OCI-LY7 (cell line): ENCODE measurements around the gene MSANTD7. TPM values are rescaled to one million over a fixed set of nuclear protein-coding genes. Genes with fewer than 3 reads are reported as not detected.

ENCODE experiments used
- BruUV-seq: library from RNA; stranded (reverse); fragments of 400-500 nt; replicated peaks from 2 replicates; lab custom pipeline; 2021; lab: Mats Ljungman, UMichigan
- CTCF ChIA-PET: fragments of 300-600 bp; sonication (Branson Sonifier 250); formaldehyde crosslinking; loops from one replicate; lab custom pipeline; 2022; ENCODE audit warnings: antibody characterized with exemption; ENCODE audit not compliant: unreplicated experiment; lab: Charles Lee
- POLR2A ChIA-PET: fragments of 300-600 bp; sonication (Branson Sonifier 250); formaldehyde crosslinking; loops from one replicate; lab custom pipeline; 2022; ENCODE audit warnings: antibody characterized with exemption; lab: Charles Lee
- DNase-seq: peaks from one replicate; pipeline ENCODE4 v3.0.0-alpha.2; 2015; ENCODE audit warnings: low spot score
- H2AFZ ChIP-seq: fragments of 200-600 bp; sonication (generic), shearing (Covaris generic); 2 replicates; pipeline ENCODE4 v1.6.1; 2014; ENCODE audit warnings: mild to moderate bottlenecking, antibody characterized with exemption, low read length, moderate library complexity
- H3K27ac ChIP-seq: fragments of 200-600 bp; sonication (generic); 2 replicates; pipeline ENCODE4 v1.5.1; 2014; ENCODE audit warnings: mixed run types, low read depth, mild to moderate bottlenecking, moderate library complexity, low read length, inconsistent platforms; ENCODE audit not compliant: poor library complexity, severe bottlenecking
- H3K36me3 ChIP-seq: fragments of 200-600 bp; sonication (generic); 2 replicates; pipeline ENCODE4 v1.6.1; 2014; ENCODE audit warnings: mild to moderate bottlenecking, antibody characterized with exemption, low read length, moderate library complexity, mixed read lengths; ENCODE audit not compliant: insufficient read depth
- H3K4me1 ChIP-seq: fragments of 200-600 bp; sonication (generic); 2 replicates; pipeline ENCODE4 v1.5.1; 2014; ENCODE audit warnings: mild to moderate bottlenecking, low read length; ENCODE audit not compliant: insufficient read depth, poor library complexity, severe bottlenecking
- H3K4me2 ChIP-seq: fragments of 200-600 bp; sonication (generic); 2 replicates; pipeline ENCODE4 v1.6.1; 2014; ENCODE audit warnings: mild to moderate bottlenecking, low read length
- H3K4me3 ChIP-seq: fragments of 200-600 bp; sonication (generic); 2 replicates; pipeline ENCODE4 v1.5.1; 2014; ENCODE audit warnings: mild to moderate bottlenecking, low read depth, low read length; ENCODE audit not compliant: poor library complexity, severe bottlenecking
- H3K79me2 ChIP-seq: fragments of 200-600 bp; sonication (generic); 2 replicates; pipeline ENCODE4 v1.6.1; 2016; ENCODE audit warnings: low read depth, mild to moderate bottlenecking, low read length, moderate library complexity, mixed read lengths; ENCODE audit not compliant: insufficient read depth
- H3K9me2 ChIP-seq: fragments of 200-600 bp; sonication (generic); 2 replicates; pipeline ENCODE4 v1.6.1; 2016; ENCODE audit warnings: mild to moderate bottlenecking, low read length, mixed read lengths; ENCODE audit not compliant: insufficient read depth
- H3K9me3 ChIP-seq: fragments of 200-600 bp; sonication (generic); 2 replicates; pipeline ENCODE4 v1.6.1; 2014; ENCODE audit warnings: mild to moderate bottlenecking, mixed run types, low read length, mixed read lengths
- H4K20me1 ChIP-seq: fragments of 200-600 bp; sonication (generic); 2 replicates; pipeline ENCODE4 v1.6.1; 2014; ENCODE audit warnings: mild to moderate bottlenecking, antibody characterized with exemption, low read length, moderate library complexity, mixed read lengths; ENCODE audit not compliant: insufficient read depth
- EZH2phosphoT487 ChIP-seq: fragments of 200-600 bp; sonication (generic); IDR thresholded peaks from 2 replicates; pipeline ENCODE4 v1.6.1; 2018; ENCODE audit warnings: low read depth, borderline replicate concordance, mild to moderate bottlenecking, mixed run types, antibody characterized with exemption, low read length, moderate library complexity, mixed read lengths
- intact Hi-C: fragments of 100-400 bp; cut with micrococcal nuclease; formaldehyde crosslinking; loops from one replicate; pipeline ENCODE4 v1.10.0; 2022; ENCODE audit not compliant: unreplicated experiment
- total RNA-seq, 2 experiments: library from RNA; depleted of rRNA in 1 of 2; stranded (reverse); fragments of >200 nt in 1 of 2; shearing (Covaris generic) in 1 of 2; gene quantifications; 2 replicates each; pipeline ENCODE4 v1.2.3, GENCODE V29; 2014 to 2022
- TF ChIP-seq, protein P1 (sequence below): fragments of 200-600 bp; sonication (generic); conservative IDR thresholded peaks from 2 replicates; pipeline ENCODE4 v1.5.1; 2014; ENCODE audit warnings: mild to moderate bottlenecking, antibody characterized with exemption, low read length, moderate library complexity, mixed read lengths

Gene MSANTD7
- total RNA-seq, 2 experiments from 2014 or later = 26.5 to 29.5 TPM

DNA sequence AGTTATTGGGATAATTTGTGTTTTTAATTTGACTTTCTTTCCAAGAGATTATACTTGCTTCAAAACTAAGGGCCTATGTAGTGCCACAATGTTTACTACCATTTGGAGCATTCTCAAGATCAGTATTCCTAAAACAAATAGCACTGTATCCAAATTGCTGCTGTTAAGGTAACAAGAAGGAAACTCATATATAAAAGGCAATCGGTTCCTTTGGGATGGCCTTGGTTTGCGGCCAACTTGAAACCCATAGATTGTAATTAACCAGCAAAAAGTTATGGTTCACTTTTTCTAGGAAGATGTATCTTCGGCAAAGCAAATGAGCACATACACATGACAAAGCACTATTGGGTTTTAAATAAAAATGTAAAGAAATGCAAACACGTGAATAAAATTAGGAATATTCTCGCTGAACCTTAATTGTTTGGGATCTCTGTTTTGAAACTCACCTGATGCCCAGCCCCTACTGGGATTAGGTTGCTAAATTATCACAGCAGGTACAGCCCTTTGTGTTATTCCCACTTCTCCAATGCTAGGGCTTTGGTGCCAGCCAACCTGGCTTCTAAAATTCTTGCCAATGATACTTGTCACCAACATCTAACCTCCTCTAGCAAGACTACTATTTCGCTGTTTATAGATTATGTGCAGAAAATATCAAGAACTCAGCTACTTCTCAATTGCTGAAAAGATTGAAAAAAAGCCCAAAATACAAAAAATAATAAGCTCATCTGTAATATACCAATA is 16.3 kb upstream of the MSANTD7 start:
- no peak for DNase-seq
- POLR2A ChIA-PET = interaction anchor here (1.9 to 2.0 kb wide), 2 partner anchors 16 to 70 kb away, joined by 4 to 6 read pairs; partner anchors contain the start of genes CDNF, HSPA14 and MSANTD7
- Histone ChIP-seq H3K4me1 (peaks cover 28% of the 10 kb centered on the region), H3K9me2 (no peaks in the 10 kb centered on the region), H3K27ac (no peak overlapping the region), H3K9me3 (no peaks in the 10 kb centered on the region), H3K4me3 (no peak overlapping the region), H3K36me3 (no peaks in the 10 kb centered on the region), H2AFZ (no peak overlapping the region; the same call in 1 of the 2 replicates), H3K4me2 (no peak overlapping the region), H4K20me1 (no peaks in the 10 kb centered on the region), H3K79me2 (no peaks in the 10 kb centered on the region)
- intact Hi-C loops = loop anchor here (2.0 kb wide), 3 partner anchors 163 to 285 kb away; no protein-coding TSS in a partner anchor
- BruUV-seq = no TSS peak
- CTCF ChIA-PET = no interaction called here
- TF ChIP-seq EZH2phosphoT487 = no peak
- TF ChIP-seq, protein P1, sequence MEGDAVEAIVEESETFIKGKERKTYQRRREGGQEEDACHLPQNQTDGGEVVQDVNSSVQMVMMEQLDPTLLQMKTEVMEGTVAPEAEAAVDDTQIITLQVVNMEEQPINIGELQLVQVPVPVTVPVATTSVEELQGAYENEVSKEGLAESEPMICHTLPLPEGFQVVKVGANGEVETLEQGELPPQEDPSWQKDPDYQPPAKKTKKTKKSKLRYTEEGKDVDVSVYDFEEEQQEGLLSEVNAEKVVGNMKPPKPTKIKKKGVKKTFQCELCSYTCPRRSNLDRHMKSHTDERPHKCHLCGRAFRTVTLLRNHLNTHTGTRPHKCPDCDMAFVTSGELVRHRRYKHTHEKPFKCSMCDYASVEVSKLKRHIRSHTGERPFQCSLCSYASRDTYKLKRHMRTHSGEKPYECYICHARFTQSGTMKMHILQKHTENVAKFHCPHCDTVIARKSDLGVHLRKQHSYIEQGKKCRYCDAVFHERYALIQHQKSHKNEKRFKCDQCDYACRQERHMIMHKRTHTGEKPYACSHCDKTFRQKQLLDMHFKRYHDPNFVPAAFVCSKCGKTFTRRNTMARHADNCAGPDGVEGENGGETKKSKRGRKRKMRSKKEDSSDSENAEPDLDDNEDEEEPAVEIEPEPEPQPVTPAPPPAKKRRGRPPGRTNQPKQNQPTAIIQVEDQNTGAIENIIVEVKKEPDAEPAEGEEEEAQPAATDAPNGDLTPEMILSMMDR = no peak

DNA sequence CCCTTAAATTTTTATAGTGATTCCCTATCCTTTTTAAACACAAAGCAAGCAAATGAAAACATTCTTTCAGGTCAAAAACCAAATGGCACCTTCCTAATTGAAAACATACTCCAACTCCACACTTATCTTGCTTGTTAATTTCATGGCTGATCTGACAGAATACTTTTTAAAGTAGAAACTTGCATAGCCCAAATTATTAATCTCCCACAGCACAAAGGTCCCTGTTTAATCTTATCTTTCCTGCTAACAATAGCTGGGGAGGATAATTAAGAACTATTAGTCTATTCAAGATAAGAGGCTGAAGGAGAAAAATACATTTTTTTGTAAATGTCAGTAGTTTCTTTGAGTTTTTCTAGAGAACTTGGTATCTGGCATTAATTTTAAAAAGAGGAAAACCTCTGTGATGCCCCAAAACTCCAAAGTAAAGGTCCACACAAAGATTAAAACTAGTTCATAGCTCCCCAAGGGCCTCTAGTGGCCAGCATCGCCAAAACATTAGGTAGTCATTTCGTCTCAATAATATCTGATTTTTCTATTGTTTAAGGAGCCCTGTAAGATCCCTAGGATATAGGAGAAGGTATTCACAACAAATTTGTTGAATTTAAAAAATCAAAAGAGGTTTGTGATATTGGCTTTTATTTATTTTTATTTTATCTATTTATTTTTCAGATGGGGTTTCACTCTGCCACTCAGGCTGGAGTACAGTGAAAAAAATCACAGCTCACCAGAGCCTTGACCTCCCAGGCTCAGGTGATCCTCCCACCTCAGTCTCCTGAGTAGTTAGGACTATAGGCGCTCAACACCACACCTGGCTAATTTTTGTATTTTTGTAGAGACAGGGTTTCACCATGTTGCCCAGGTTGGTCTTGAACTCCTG is 15.0 kb upstream of the MSANTD7 start:
- intact Hi-C loops = loop anchor here (1.0 to 2.0 kb wide), 4 partner anchors 164 to 324 kb away; no protein-coding TSS in a partner anchor

More for the DNA sequence above, 15.0 kb upstream of the MSANTD7 start:
- BruUV-seq = no TSS peak
- Histone ChIP-seq H3K79me2 (no peaks in the 10 kb centered on the region), H3K27ac (no peak overlapping the region), H3K36me3 (no peaks in the 10 kb centered on the region), H3K4me3 (no peak overlapping the region), H4K20me1 (no peaks in the 10 kb centered on the region), H3K9me2 (no peaks in the 10 kb centered on the region), H3K9me3 (no peaks in the 10 kb centered on the region), H3K4me1 (peaks cover 28% of the 10 kb centered on the region), H2AFZ (peak overlapping the region; percentile 4; the same call in 1 of the 2 replicates), H3K4me2 (peak overlapping the region; percentile 7; the same call in 1 of the 2 replicates)
- DNase-seq = peak; percentile 80
- TF ChIP-seq EZH2phosphoT487 = no peak
- TF ChIP-seq, protein P1 = peak; percentile 99
- ChIA-PET CTCF (interaction anchor here (0.5 to 1.2 kb wide), 5 partner anchors 9 to 285 kb away, joined by 3 to 4 read pairs (median 3); partner anchors contain the start of genes CDNF, HSPA14 and MSANTD7), POLR2A (interaction anchor here (0.6 to 2.0 kb wide), 9 partner anchors 9 to 325 kb away, joined by 3 to 6 read pairs (median 3); partner anchors contain the start of genes CDNF, HSPA14 and MSANTD7)
